ENCODE measurements around the gene SRCAP. TPM values are rescaled to one million over a fixed set of nuclear protein-coding genes. Genes with fewer than 3 reads are reported as not detected.

The SRCAP gene
- total RNA-seq, 2 experiments from 2014 or later, result 57.2 to 64.7 TPM

DNA sequence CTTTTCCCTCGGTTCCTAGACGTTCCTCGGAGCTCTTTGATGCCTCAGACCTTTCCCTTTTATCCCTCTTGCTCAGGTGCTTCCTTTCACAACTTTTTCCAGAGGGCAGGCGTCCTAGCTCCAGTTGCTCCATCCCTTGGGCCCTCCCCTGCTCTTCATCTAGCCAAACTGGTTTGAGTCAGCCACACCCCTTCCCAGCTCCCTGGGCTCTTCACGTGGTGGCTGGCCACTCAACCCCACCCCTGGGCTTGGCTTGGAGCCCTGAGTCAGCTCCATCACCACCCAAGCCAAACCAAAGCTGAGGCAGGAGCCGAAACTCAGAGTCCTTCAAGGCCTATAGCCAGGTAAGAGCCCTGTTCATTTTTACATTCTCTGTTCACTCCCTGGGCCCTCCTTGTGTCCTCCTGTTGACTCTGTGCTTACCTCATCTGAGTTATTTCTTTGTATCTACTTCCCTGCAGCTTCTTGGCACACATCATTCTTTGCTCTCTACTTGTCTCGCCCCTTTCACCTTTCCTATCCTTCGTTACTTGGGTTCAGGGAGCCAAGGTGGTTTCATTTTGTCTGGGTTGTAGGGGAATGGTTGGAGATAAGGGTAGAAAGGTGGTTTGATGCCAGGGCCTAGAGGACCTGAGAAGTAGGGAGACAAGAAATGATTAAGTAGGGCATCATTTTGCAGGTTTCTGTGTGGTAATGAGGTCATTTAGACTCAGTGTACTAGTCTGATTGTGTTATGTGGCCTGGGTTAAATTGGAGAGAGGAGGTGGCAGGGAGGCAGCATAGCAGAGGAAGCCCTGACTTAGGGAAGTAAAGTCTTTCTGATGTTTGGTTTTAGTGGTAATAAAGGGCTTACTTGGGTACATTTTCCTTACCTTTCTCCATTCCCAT, 41.6 kb downstream of the SRCAP start:
- peaks cover 10% of the 10 kb centered on the region for H3K4me1 Mint-ChIP-seq (ENCODE audit: low read depth)
- H3K4me3 Mint-ChIP-seq, result no peak overlapping the region
- no peaks in the 10 kb centered on the region for H3K27me3 Mint-ChIP-seq
- no peaks in the 10 kb centered on the region for H3K9me3 Mint-ChIP-seq
- no peak for DNase-seq
- TF ChIP-seq, protein P1, sequence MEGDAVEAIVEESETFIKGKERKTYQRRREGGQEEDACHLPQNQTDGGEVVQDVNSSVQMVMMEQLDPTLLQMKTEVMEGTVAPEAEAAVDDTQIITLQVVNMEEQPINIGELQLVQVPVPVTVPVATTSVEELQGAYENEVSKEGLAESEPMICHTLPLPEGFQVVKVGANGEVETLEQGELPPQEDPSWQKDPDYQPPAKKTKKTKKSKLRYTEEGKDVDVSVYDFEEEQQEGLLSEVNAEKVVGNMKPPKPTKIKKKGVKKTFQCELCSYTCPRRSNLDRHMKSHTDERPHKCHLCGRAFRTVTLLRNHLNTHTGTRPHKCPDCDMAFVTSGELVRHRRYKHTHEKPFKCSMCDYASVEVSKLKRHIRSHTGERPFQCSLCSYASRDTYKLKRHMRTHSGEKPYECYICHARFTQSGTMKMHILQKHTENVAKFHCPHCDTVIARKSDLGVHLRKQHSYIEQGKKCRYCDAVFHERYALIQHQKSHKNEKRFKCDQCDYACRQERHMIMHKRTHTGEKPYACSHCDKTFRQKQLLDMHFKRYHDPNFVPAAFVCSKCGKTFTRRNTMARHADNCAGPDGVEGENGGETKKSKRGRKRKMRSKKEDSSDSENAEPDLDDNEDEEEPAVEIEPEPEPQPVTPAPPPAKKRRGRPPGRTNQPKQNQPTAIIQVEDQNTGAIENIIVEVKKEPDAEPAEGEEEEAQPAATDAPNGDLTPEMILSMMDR (IDR thresholded peaks at IDR 0.05), result no peak
- peak; percentile 49 for ATAC-seq
- peaks cover 56% of the 10 kb centered on the region for H3K36me3 Mint-ChIP-seq (ENCODE audit: low read depth)
- ChIA-PET POLR2A (interaction anchor here (0.9 to 1.5 kb wide), 3 partner anchors 8 to 10 kb away, joined by 3 to 5 read pairs (median 3); partner anchors contain the start of gene PHKG2), CTCF (interaction anchor here (1.3 kb wide), 1 partner anchor 104 kb away, joined by 3 read pairs; no protein-coding TSS in a partner anchor)
- peak overlapping the region; percentile 58 for H3K27ac Mint-ChIP-seq
- intact Hi-C loops (cut with micrococcal nuclease), result no loop called here

DNA sequence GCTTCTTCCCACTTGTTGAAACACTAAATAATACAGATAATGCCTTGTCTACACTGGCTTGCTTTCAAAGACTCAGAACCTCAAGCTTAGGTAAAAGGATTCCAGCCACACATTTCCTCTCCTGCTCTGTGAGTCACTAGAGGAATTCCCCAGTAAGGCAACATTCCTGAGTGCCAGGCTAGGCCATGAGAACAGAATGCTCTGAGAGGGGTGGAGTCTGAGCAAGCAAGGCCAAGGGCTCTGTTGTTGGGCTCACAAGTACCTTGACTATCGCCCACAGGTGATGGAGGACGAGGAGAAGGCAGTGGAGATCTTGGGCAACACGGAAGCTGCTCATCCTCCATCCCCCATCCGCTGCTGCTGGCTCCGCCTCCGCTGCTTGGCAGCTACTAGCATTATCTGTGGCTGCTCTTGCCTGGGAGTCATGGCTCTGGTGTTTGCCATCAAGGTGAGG, 42.5 kb downstream of the SRCAP start:
- DNase-seq (no peak), ATAC-seq (no peak)
- Mint-ChIP-seq H3K4me3 (no peak overlapping the region), H3K9me3 (no peaks in the 10 kb centered on the region), H3K36me3 (ENCODE audit: low read depth) (peaks cover 49% of the 10 kb centered on the region), H3K27ac (peak overlapping the region; percentile 4), H3K4me1 (ENCODE audit: low read depth) (peaks cover 10% of the 10 kb centered on the region), H3K27me3 (no peaks in the 10 kb centered on the region)
- CTCF ChIA-PET, result interaction anchor here (1.3 kb wide), 1 partner anchor 103 kb away, joined by 3 read pairs; no protein-coding TSS in a partner anchor
- TF ChIP-seq, protein P1 (IDR thresholded peaks at IDR 0.05), result no peak
- intact Hi-C loops (cut with micrococcal nuclease), result no loop called here
- POLR2A ChIA-PET, result interaction anchor here (1.5 to 1.9 kb wide), 2 partner anchors 9 kb away, joined by 3 to 5 read pairs; no protein-coding TSS in a partner anchor

DNA sequence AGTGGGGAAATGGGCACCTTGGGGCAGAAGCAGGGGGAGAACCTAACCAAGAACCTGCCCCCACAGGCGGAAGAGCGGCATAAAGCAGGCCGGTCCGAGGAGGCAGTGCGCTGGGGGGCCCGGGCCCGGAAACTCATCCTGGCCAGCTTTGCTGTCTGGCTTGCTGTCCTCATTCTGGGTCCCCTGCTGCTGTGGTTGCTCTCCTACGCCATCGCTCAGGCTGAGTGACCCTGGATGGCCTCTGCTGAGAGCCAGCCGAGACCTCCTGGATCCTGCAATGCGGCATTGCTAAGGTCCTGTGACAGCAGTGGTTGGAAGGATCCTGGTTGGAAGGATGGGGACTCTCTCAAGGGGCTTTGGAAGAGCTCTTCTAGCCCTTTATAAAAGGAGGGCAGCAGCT, 44.7 kb downstream of the SRCAP start:
- Mint-ChIP-seq H3K4me1 (ENCODE audit: low read depth) (peaks cover 19% of the 10 kb centered on the region), H3K9me3 (no peaks in the 10 kb centered on the region), H3K4me3 (no peak overlapping the region), H3K27me3 (no peaks in the 10 kb centered on the region), H3K36me3 (ENCODE audit: low read depth) (peaks cover 39% of the 10 kb centered on the region), H3K27ac (no peak overlapping the region)
- TF ChIP-seq, protein P1 (IDR thresholded peaks at IDR 0.05), result no peak
- DNase-seq, result no peak
- no peak for ATAC-seq
- intact Hi-C loops (cut with micrococcal nuclease), result no loop called here
- POLR2A ChIA-PET, result interaction anchor here (1.7 to 1.9 kb wide), 2 partner anchors 11 to 20 kb away, joined by 3 to 5 read pairs; no protein-coding TSS in a partner anchor
- CTCF ChIA-PET, result no interaction called here

DNA sequence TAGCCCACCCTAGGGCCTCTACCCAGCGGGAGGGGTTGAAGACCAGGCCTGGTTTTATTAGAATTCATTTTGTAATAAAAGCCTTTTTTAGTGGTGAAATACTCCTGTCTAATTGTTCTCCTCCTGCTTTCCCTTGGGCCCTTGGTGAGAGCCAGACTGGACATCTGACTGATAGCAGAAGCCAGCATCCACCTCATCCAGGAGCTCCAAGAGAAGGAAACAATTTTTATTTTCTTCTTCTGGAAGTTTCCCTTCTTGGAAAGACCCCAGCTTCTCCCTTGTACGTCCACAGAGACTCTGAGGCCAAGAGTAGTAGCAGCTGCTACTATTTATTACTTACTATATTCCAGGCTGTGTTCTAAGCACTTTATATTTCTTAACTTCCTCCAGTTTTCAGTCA, 45.2 kb downstream of the SRCAP start:
- ChIA-PET CTCF (no interaction called here), POLR2A (no interaction called here)
- DNase-seq (no peak), ATAC-seq (no peak)
- Mint-ChIP-seq H3K36me3 (ENCODE audit: low read depth) (peaks cover 36% of the 10 kb centered on the region), H3K4me1 (ENCODE audit: low read depth) (peaks cover 19% of the 10 kb centered on the region), H3K9me3 (no peaks in the 10 kb centered on the region), H3K27me3 (no peaks in the 10 kb centered on the region), H3K27ac (no peak overlapping the region), H3K4me3 (no peak overlapping the region)
- intact Hi-C loops (cut with micrococcal nuclease), result no loop called here
- TF ChIP-seq, protein P1 (IDR thresholded peaks at IDR 0.05), result no peak

DNA sequence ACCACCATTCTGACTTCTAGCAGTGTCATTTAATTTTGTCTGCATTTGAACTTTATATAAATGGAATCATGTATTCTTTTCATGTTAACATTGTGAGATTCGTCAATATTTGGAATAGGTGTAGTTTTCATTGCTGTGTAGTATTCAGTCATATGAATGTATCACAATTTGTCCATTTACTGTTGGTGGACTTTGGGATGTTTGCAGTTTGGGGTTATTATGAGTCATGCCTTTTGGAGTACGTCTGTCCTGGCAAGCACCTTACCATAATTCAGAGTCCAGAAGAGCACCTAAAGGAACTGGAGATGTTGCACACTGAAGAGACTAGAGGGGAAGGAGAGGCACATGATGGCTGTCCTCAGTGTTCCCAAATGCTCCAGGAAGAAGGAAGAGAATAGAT, 46.1 kb downstream of the SRCAP start:
- intact Hi-C loops (cut with micrococcal nuclease), result no loop called here
- Mint-ChIP-seq H3K4me3 (no peak overlapping the region), H3K36me3 (ENCODE audit: low read depth) (peaks cover 40% of the 10 kb centered on the region), H3K27me3 (no peaks in the 10 kb centered on the region), H3K27ac (peak overlapping the region; percentile 21), H3K9me3 (no peaks in the 10 kb centered on the region), H3K4me1 (ENCODE audit: low read depth) (peaks cover 25% of the 10 kb centered on the region)
- ChIA-PET POLR2A (no interaction called here), CTCF (no interaction called here)
- TF ChIP-seq, protein P1 (IDR thresholded peaks at IDR 0.05), result no peak
- ATAC-seq, result no peak
- DNase-seq, result no peak

All from activated CD8-positive, alpha-beta T cell treated with anti-CD3 and anti-CD28 coated beads for 36 hours (primary cell).